HG03280 (cell line): ENCODE measurements around the gene RETREG3.
"Not testable (repeated sequence)": the region's sequence is repeated elsewhere in the genome, so short reads cannot be mapped to it uniquely, and the experiment has no call there.

Experiments
- ATAC-seq: cut with Tn5 transposase; IDR thresholded peaks from one replicate; pipeline ENCODE4 v1.9.1; 2021; ENCODE audit warnings: mild to moderate bottlenecking, moderate library complexity; ENCODE audit not compliant: unreplicated experiment

RETREG3 gene

GRCh38 chr17:42553866-42554249 is 55.3 kb downstream of the RETREG3 start:
- no peak for ATAC-seq

GRCh38 chr17:42553161-42553818 is 55.9 kb downstream of the RETREG3 start:
- no peak for ATAC-seq

GRCh38 chr17:42552736-42553135 is 56.4 kb downstream of the RETREG3 start, which contains the start of gene HSD17B1:
HSD17B1 (plus strand) TSS chr17:42552923; CDS start chr17:42552934, 11 bp downstream.
- not testable (repeated sequence) for ATAC-seq

GRCh38 chr17:42548993-42549755 is 60.0 kb downstream of the RETREG3 start:
- ATAC-seq: no peak

GRCh38 chr17:42548070-42548837 is 60.9 kb downstream of the RETREG3 start:
- ATAC-seq: peak; percentile 64

- no peak for ATAC-seq
Observed at GRCh38 chr17:42547698-42548069, 61.5 kb downstream of the RETREG3 start.

- no peak for ATAC-seq
Observed at GRCh38 chr17:42547001-42547461, 62.1 kb downstream of the RETREG3 start.

- ATAC-seq: not testable (repeated sequence)
Observed at GRCh38 chr17:42545755-42546505, 63.2 kb downstream of the RETREG3 start.

GRCh38 chr17:42544874-42545283 is 64.3 kb downstream of the RETREG3 start:
- no peak for ATAC-seq

GRCh38 chr17:42543190-42544079 is 65.7 kb downstream of the RETREG3 start:
- no peak for ATAC-seq

- ATAC-seq: no peak
Observed at GRCh38 chr17:42541041-42541833, 67.9 kb downstream of the RETREG3 start.

- ATAC-seq: not testable (repeated sequence)
Observed at GRCh38 chr17:42540558-42540957, 68.6 kb downstream of the RETREG3 start.

GRCh38 chr17:42538482-42538881 is 70.7 kb downstream of the RETREG3 start:
- no peak for ATAC-seq

GRCh38 chr17:42537826-42538451 is 71.2 kb downstream of the RETREG3 start:
- ATAC-seq: no peak

GRCh38 chr17:42537156-42537805 is 71.9 kb downstream of the RETREG3 start:
- ATAC-seq: no peak

GRCh38 chr17:42536372-42537155 is 72.6 kb downstream of the RETREG3 start:
- peak; percentile 53 for ATAC-seq

GRCh38 chr17:42536048-42536371 is 73.2 kb downstream of the RETREG3 start, which contains the start of gene NAGLU:
NAGLU (plus strand) TSS chr17:42536241; CDS start chr17:42536273, 32 bp downstream.
- ATAC-seq: peak; percentile 89
